NK-92 treated with Interleukin-12 subunit alpha and Interleukin-12 subunit beta, amount 100 ng/mL, for 24 hours (cell line): ENCODE data around the gene RAPGEF3.

Source experiments
- DNase-seq: peaks from one replicate; lab custom pipeline; 2025; lab: John Stamatoyannopoulos, UW

Gene RAPGEF3

GRCh38 chr12:47686645-47687240 is 71.9 kb downstream of the RAPGEF3 start:
- no peak for DNase-seq
